B cell (primary cell): Measurements from ENCODE around the gene MAN2A2.

Experiments used
- CTCF ChIP-seq: fragments of 200-600 bp; IDR thresholded peaks from one replicate; pipeline ENCODE4 v1.8.0; 2022; ENCODE audit warnings: antibody characterized with exemption, mild to moderate bottlenecking
- EZH2 ChIP-seq: IDR thresholded peaks from 2 replicates; pipeline ENCODE4 v1.6.1; 2012; ENCODE audit warnings: borderline replicate concordance, low read depth, mild to moderate bottlenecking, moderate library complexity, low read length; ENCODE audit not compliant: insufficient read depth, poor library complexity, severe bottlenecking

GRCh38 chr15:90924375-90924774, 21.3 kb downstream of the MAN2A2 start:
- TF ChIP-seq CTCF (no peak), EZH2 (no peak)
